HUES6 (cell line): Measurements from ENCODE around the gene MYOZ3.

ENCODE experiments used
- H3K27ac ChIP-seq: 2 replicates; pipeline ENCODE4 v1.7.0; 2013; ENCODE audit warnings: low read depth, mild to moderate bottlenecking, low read length, inconsistent platforms
- H3K27me3 ChIP-seq: 2 replicates; pipeline ENCODE4 v1.6.1; 2013; ENCODE audit warnings: low read length; ENCODE audit not compliant: control insufficient read depth, insufficient read depth
- H3K36me3 ChIP-seq: 2 replicates; pipeline ENCODE4 v1.6.1; 2013; ENCODE audit warnings: low read length; ENCODE audit not compliant: control insufficient read depth, insufficient read depth
- H3K4me1 ChIP-seq: 2 replicates; pipeline ENCODE4 v1.6.1; 2013; ENCODE audit warnings: low read length; ENCODE audit not compliant: control insufficient read depth, insufficient read depth
- H3K4me3 ChIP-seq: 2 replicates; pipeline ENCODE4 v1.5.1; 2013; ENCODE audit warnings: low read depth, low read length
- H3K9ac ChIP-seq: one replicate; pipeline ENCODE4 v1.6.1; 2013; ENCODE audit warnings: mild to moderate bottlenecking, low read length
- H3K9me3 ChIP-seq: 2 replicates; pipeline ENCODE4 v1.6.1; 2013; ENCODE audit warnings: low read depth, low read length; ENCODE audit not compliant: control insufficient read depth, insufficient read depth

The MYOZ3 gene

DNA sequence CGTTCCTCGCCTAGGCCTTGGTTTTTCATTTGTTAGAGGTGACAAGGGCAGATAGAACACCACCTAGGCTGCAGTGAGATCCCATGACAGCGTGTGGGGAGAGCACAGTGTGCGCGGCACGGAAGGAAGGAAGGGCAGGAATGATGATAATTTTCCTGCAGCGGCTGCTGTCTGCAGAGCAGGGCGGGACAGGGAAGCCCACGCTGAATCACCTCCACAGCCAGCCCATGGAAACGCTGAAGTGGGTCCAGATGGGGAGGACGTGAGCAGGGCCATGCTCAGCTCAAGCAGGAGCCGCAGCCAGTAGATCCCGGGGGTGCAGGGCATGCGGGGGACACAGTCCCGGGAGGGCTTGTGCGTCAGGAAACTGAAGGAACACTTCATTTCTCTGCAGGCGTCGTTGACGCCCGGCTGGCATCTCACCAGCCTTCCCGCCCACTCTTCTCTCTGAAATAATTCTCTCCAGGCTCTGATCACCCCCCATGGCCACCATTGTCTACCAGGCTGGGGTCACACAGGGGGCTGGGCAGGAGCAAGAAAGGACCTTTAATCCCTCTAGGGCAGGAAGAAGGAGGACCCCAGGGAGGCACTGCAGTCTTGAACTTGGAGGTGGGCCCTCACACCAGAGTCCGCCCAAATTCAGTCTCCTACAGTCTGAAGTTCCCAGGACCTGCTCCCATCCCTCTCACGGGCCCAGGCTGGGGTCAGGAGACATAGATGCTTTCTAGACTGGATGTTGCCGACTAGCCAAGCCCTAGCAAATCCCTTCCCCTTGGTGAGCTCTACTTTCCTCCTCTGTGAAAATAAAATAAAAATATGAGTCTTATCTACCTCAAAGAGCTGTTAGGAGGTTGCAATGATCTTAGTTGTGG is 41.5 kb upstream of the MYOZ3 start:
- H3K27ac ChIP-seq: no peak overlapping the region
- H3K4me3 ChIP-seq: no peak overlapping the region
- no peaks in the 10 kb centered on the region for H3K9me3 ChIP-seq
- H3K9ac ChIP-seq: no peak overlapping the region
- H3K4me1 ChIP-seq: peaks cover 18% of the 10 kb centered on the region
- H3K36me3 ChIP-seq: no peaks in the 10 kb centered on the region
- H3K27me3 ChIP-seq: peaks cover 19% of the 10 kb centered on the region

DNA sequence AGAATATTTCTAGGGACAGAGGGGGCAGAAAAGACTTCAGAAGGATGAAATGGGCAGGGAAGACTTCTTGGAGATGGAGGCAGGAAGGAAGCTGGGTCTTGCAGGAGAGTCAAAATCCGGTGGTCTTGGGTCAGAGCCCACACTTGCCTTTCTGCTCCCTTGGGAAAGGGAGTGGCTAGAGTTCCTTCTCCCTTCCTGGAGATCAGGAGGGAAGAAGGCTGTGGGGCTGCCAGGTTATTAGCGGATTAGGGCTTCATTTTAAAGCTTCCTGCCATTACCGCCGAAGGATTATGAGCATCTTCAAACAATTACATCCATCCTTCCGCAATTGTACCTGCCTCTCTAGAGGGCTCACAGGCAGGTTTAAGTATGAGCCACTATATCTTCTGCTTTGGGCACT is 39.8 kb upstream of the MYOZ3 start:
- Histone ChIP-seq H3K4me3 (no peak overlapping the region), H3K9ac (no peak overlapping the region), H3K36me3 (no peaks in the 10 kb centered on the region), H3K9me3 (no peaks in the 10 kb centered on the region), H3K27me3 (peaks cover 34% of the 10 kb centered on the region), H3K4me1 (peaks cover 20% of the 10 kb centered on the region), H3K27ac (no peak overlapping the region)

DNA sequence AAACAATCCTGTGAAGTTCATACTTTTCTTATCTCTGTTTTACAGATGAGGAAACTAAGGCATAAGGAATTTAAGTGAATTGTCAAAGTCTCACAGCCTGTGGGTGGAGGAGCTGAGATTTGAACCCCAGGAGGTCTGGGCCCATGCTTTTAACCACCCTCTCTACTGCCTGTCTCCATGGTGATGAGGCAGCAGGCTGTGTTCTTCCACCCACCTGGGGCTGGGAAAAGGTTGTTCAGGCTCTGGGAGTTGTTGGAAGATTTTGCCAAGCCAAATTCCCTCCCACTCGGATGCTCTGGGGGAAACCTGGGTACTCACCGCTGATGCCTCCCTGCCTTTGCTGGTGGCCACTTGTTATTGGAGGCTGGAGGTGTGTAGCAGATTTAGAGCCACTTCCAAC is 38.9 kb upstream of the MYOZ3 start:
- Histone ChIP-seq H3K9ac (no peak overlapping the region), H3K9me3 (no peaks in the 10 kb centered on the region), H3K27ac (no peak overlapping the region), H3K4me1 (peaks cover 21% of the 10 kb centered on the region), H3K36me3 (no peaks in the 10 kb centered on the region), H3K4me3 (no peak overlapping the region), H3K27me3 (peaks cover 34% of the 10 kb centered on the region)

DNA sequence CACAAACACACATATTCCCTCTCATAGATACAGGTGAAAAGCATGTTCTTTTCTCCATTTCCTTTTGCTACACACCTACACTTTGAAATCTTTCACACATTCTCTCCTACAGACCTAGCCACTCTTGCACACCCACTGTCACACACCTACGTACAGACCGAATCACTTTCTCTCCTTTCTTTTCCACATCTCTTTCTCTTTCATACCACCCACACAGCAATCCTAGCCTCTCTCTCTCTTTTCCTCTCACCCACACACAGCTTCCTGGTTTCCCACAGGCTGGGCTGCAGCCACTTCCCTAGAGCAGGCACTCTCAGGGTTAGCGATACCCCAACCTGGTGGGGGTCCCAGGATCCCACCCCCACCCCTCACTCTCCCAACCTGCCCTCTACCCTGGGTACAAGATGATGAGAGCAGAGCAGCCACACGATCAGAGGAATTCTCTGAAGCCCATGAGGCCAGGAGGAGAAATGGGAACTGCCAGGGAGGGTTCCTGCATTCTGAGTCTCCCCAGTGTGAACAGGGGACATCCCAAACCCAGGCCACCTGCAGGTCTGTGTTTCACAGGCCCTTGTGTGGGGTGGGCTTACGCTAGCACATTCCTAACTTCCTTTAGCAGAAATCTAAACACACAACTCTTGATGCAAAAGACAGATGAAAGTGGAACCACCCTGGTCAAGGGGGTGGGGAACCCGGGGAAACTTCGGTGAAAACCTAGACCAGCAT is 37.7 kb upstream of the MYOZ3 start:
- H3K9ac ChIP-seq: no peak overlapping the region
- H3K27ac ChIP-seq: no peak overlapping the region

DNA sequence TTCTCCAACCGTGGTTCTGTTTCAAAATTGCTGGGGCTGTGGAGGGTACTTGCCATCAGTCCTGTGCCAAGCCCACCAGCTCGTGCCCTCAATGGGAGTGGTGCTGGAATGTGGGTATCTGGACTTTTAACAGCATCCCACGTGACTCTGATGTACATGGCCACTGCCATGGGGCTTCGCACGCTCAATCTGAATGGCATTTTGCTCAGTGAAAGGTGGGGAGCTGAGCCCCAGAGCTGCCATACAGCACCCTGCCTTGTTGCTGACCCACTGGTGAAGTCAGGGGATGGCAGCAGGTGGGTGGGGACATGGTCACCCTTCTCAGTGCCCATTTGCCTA is 37.2 kb upstream of the MYOZ3 start:
- Histone ChIP-seq H3K4me1 (peaks cover 21% of the 10 kb centered on the region), H3K4me3 (peak overlapping the region; percentile 50), H3K9me3 (no peaks in the 10 kb centered on the region), H3K9ac (no peak overlapping the region), H3K27me3 (peaks cover 34% of the 10 kb centered on the region), H3K36me3 (no peaks in the 10 kb centered on the region), H3K27ac (no peak overlapping the region)

More for the DNA sequence above, 37.7 kb upstream of the MYOZ3 start:
- peaks cover 21% of the 10 kb centered on the region for H3K4me1 ChIP-seq
- peaks cover 34% of the 10 kb centered on the region for H3K27me3 ChIP-seq
- H3K9me3 ChIP-seq: no peaks in the 10 kb centered on the region
- H3K36me3 ChIP-seq: no peaks in the 10 kb centered on the region
- H3K4me3 ChIP-seq: no peak overlapping the region

DNA sequence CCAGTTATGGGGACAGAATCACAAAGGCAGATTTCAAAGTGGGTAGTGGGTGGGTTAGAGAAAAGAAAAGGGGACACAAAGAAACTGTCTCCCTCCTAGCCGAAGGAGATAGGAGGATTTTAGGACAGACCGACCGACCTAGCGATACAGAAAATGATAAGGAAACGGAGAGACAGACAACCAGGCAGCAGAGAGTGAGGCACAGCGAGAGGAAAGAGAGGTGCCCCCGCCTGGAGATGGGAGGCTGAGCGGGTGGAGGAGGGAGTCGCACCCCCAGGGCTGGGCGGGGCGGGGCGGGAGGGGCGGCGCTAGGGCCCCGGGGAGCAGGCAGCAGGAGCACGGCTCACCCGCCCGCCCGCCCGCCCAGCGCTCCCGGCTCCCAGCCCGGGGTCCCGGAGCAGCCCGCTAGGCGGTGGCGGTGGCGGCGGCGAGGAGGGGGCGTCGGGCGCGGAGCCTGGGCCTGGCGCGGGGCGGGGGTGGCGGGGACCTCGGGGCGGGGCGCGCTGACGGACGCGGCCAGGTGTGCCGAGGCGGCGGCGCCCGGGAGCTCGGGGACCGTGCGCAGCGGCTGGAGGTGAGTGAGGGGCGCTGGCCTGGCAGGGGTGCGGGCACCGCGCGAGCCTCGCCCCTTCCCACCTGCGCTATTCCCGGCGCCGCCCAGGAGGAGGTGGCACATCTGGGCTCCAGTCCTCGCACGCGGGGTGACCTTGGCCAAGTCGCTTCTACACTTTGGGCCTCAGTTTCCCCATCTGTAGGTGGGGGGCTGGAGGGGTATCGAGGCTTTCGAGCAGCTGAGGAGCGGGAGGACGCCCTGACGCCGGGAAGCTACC is 36.5 kb upstream of the MYOZ3 start:
- no peak overlapping the region for H3K27ac ChIP-seq
- H3K4me1 ChIP-seq: peaks cover 21% of the 10 kb centered on the region
- H3K36me3 ChIP-seq: no peaks in the 10 kb centered on the region
- peak overlapping the region; percentile 12 for H3K9ac ChIP-seq
- no peaks in the 10 kb centered on the region for H3K9me3 ChIP-seq
- H3K27me3 ChIP-seq: peaks cover 34% of the 10 kb centered on the region
- H3K4me3 ChIP-seq: peak overlapping the region; percentile 71

DNA sequence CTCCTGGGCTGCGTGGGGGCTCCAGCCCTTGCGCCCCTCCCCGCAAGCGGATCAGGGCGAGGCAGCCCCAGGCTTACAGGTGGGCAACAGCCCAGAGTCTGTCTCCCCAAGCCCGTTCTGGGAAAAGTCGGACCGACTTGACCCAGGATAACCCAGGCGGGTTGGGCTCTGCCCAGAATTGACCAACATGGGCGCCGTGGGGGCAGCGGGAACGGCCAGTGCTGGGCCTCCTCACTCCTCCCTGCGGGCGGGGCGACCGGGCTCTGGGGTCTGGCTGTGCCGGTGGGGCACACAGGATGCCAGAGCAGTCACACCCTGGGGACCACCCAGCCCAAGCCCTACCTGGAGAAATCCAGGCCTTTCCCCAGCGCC is 35.9 kb upstream of the MYOZ3 start:
- Histone ChIP-seq H3K36me3 (no peaks in the 10 kb centered on the region), H3K27ac (no peak overlapping the region), H3K9me3 (no peaks in the 10 kb centered on the region), H3K4me3 (peak overlapping the region; percentile 71), H3K9ac (peak overlapping the region; percentile 12), H3K4me1 (peaks cover 21% of the 10 kb centered on the region), H3K27me3 (peaks cover 34% of the 10 kb centered on the region)

DNA sequence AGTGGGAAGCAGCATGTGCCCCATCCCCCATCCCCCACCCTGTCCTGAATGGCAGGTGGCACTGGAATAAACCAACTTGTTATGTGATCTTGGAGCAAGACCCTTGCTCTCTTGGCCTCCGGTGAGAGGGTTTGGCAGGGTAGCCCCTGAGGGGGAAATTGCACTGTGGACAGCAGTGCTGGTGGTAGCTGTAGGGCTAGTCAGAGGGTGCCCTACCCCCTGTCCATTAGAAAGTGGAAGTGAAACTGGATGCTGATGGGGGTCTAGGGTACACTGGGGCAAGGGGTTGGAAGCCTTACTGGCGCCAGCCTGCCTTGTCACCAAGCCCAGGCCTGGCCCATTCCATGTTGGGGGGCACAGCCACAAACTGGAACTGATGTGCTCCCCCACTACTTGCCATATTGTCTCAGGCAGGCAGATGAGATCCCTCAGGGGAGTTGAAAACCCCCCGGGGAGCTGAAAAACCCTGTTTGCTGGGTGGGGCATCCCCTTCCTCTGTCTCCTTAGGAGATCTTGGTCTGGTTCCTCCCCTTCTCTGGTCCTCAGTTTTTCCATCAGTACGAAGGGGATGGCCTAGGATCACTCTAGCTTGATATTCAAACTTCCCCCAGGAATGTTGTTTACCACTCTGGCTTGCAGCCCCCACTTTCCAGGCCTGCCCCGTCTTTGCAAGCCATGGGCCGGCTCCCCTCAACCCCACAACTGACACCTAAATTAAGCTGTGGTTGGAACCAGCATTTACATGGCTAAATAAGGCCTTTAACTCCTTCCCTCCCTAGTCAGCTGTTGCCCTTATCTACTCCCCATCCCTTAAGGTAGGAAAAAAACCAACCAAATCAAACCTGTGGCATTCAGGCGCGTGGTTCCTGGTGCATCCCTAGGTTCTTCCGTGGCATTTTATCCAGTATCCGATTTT is 35.0 kb upstream of the MYOZ3 start:
- H3K4me1 ChIP-seq: peaks cover 25% of the 10 kb centered on the region
- H3K27ac ChIP-seq: no peak overlapping the region
- H3K36me3 ChIP-seq: no peaks in the 10 kb centered on the region
- peak overlapping the region; percentile 71; the same call in 1 of the 2 replicates for H3K4me3 ChIP-seq
- peaks cover 34% of the 10 kb centered on the region for H3K27me3 ChIP-seq
- no peaks in the 10 kb centered on the region for H3K9me3 ChIP-seq
- H3K9ac ChIP-seq: no peak overlapping the region

DNA sequence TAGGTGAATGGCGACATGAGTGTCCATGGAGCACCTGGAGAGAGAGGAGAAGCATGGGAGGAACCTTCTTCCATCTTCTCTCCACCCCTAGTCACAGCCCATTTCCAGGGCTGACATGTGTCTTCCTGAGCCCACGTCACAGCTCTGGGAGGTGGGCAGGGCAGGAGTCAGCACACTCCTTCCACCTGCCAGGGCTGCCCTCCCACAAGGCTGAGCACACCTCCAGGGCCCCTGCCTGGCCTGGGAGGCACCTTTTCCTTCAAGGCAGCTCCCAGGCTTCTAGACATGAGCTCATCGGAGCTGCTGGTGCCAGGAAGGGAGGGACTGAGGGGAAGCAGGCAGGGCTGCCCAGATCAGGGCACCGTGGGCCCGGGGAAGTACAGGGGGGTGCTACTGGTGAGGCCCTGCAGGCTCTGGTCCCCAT is 34.2 kb upstream of the MYOZ3 start:
- H3K36me3 ChIP-seq: no peaks in the 10 kb centered on the region
- peaks cover 25% of the 10 kb centered on the region for H3K4me1 ChIP-seq
- peaks cover 34% of the 10 kb centered on the region for H3K27me3 ChIP-seq
- no peak overlapping the region for H3K27ac ChIP-seq
- H3K4me3 ChIP-seq: no peak overlapping the region
- no peaks in the 10 kb centered on the region for H3K9me3 ChIP-seq
- H3K9ac ChIP-seq: no peak overlapping the region
